GM21737 (cell line): ENCODE data around the gene ANKRD12.

ENCODE experiments used
- ATAC-seq: cut with Tn5 transposase; IDR thresholded peaks from one replicate; pipeline ENCODE4 v1.9.1; 2021; ENCODE audit warnings: mild to moderate bottlenecking, moderate library complexity; ENCODE audit not compliant: unreplicated experiment

Gene ANKRD12

DNA sequence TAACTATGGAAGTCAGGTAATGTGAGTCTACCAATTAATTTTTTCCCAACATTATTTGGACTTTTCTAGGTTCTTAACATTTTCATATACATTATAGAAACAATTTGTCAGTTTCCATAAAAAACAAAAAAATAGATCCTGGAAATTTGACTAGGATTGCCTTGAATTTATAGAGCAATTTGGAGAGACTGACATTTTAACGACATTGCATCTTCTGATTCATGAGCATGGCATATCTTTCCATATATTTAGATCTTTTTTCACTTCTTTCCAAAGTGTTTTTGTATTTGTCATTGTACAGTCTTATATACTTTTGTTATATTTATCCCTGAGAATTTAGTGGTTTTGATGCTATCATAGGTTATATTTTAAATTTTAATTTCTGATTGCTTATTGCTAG is 42.0 kb downstream of the ANKRD12 start:
- ATAC-seq: no peak

DNA sequence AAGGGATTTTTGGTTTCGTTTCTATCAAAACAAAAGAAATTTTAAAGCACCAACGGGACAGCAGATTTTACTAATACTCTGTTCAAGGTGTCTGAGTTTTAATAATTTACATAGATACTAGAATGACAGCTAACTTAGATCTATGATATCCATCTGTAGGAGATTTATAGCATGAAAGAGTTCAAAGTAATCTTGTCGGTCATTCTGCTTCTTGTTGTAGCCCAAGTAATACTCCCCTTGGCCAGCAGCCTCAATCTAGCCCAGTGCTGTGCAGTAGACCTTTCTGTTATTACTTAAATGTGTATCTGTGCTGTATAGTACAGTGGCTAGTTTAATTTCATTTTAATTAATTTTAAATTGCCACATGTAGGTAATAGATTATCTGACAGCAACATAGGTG is 44.7 kb downstream of the ANKRD12 start:
- no peak for ATAC-seq

DNA sequence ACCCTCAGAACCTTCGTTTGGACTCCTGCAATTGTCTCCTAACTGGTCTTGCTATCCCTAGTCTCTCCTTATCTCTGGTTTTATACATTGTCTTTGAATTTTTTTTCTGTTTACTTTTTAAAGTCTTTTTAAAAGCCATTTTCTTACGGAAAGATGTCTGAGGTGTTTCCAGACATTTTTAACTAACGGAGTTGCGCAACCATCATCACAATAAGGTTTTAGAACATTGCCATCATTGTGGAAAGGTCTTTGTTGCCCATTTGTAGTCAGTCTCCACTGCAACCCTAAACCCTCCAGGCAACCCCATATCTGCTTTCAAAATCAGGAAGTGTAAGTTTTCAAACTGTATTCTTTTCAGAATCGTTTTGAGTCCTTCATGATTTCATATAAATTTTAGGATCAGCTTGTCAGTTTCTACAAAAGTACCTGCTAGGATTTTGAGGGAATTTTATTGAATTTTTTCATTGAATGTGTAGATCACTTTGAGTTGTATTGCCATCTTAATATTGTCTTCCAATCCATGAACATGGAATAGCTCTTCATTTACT is 46.3 kb downstream of the ANKRD12 start:
- no peak for ATAC-seq

DNA sequence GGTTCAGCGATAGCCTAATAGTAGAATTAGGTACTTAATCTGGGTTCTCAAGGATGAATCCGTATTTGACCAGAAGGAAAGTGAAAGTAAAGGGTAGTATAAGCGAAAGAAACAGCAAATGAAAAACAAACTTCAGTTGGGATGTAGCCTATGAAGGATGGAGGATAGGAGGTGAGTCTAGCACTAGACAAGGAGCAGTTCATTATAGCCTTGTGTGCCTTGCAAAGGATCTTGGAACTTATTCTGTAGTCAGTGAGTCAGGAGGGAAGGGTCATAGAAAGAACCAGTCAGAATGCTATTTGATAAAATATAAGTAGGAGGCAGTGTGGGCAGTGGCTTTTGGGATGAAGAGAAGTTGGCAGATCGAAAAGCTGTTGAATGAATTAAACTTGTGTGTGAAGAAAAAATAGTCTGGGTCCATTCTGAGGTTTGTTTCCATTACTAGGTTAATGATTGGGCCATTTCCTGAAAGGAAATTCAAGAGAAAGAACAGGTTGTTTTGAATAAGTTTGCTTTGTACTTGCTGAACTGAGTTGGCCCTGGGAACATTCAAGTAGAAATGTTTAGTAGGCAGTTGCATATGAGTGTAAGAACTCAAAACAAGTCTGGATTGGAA is 48.5 kb downstream of the ANKRD12 start:
- no peak for ATAC-seq

DNA sequence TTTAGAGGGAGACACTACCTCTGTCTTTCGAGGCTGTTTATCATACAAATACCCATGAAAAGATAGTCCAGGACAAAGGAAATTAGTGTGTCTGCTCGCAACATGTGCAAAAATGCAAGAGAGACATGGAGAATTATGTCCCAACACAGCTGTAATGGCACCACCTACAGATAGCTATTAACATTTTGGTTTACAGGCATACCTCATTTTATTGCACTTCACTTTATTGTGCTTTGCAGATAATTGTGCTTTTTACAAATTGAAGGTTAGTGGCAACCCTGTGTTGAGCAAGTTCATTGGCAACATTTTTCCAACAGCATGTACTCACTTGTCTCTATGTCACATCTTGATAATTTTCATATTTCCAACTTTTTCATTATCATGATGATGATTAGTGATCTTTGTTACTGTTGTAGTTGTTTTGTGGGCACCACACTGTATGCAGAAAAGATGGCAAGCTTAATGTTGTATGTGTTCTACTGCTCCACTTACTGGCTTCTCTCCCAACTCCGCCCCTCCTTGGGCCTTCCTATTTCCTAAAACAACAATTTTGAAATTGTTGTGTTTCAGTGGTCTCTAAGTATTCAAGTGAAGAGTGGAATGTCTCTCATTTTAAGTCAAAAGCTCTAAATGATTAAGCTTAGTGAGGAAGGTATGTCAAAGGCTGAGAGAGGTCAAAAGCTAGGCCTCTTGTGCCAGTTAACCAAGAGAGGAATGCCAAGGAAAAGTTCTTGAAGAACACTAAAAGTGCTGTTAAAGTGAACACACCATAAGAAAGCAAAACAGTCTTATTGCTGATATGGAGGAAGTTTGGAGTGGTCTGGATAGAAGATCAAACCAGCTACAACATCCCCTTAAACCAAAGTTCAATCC is 52.0 kb downstream of the ANKRD12 start:
- no peak for ATAC-seq

DNA sequence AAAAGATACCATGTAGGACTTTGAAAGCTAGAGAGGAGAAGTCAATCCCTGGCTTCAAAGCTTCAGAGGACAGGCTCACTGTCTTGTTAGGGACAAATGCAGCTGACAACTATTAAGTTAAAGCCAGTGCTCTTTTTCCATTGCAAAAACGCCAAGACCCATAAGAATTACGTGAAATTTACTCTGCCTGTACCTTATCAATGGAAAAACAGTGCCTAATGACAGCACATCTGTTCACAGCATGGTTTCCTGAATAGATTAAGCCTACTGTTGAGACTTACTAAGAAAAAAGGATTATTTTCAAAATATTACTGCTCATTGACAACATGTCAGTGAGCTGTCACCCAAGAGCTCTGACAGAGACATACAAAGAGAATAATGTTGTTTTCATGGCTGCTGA is 52.9 kb downstream of the ANKRD12 start:
- ATAC-seq: no peak

DNA sequence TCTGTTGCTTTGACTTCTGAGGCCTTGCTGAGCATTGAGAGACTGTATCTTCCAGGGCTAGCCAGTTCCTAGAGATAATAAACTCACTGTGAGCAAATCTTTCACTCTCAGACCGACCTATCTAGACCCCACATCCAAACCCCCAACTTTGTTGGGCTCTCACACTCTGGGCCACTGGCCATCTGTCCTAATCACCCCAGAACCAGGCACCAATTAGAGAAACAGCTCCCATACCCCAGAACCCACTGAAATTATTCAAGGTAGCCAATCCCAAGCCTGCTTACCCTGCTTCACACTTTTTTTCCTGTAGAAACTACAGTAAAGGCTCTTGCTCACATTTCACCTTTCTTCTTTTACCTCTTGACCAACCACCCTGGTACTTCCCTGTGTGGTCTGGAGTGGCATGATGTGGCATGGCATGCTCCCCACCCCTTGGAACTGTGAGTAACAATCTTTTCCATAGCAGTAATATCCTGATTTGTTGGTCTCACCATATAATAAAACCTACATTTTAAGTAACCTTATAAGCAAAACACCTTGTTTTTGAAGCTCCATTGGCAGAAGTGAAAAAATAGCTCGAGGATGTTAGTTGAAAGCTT is 55.2 kb downstream of the ANKRD12 start:
- no peak for ATAC-seq

DNA sequence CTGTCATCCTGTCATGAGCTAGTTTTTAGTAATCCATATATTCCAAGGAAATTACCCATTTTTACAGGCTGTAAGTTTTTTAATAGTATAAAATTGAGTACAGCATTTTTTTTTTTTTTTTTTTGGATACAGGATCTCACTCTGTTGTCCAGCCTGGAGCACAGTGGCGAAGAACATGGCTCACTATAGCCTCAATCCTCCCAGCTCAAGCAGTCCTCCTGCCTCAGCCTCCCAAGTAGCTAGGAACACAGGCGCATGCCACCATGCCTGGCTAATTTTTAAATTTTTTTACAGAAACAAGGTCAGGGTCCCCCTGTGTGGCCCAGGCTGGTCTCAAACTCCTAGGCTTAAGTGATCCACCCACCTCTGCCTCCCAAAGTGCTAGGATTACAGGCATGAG is 56.5 kb downstream of the ANKRD12 start:
- no peak for ATAC-seq

DNA sequence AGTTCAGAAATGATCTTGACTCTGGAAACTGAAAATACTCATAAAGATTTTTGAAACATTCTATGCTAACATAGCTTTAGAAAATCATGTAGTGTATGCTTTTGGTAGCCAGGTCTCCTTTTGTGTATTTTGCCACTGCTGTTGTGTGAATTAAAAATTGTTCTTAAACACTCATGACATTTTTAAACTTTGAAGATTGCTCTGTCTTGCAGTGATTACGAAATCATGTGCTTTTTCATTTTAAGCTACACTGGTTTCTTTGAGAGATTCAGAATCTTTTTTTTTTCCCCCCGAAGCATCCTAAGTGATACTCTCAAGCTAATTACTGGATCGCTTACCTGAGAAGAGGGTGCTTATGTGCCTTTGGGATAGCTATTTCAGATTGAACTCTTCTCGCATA is 60.0 kb downstream of the ANKRD12 start:
- ATAC-seq: no peak

DNA sequence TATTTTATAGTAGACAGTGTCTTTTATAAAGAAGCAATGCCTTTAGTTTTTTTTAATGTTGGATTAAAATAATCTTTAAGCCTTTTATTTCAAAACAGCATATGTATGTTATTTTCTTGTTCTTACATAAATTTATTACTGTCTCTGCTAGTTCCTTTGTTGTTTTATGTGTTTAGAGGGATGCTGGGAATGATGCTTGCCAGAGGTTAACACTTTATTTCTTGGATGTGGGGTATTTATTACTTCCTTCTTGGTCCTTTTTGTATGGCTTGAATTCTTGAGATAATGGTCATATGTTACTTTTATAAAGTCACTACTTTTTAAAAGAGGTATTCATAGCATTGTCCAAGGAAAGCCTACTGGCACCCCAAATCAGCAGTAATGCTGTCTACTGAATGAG is 63.1 kb downstream of the ANKRD12 start:
- ATAC-seq: no peak

DNA sequence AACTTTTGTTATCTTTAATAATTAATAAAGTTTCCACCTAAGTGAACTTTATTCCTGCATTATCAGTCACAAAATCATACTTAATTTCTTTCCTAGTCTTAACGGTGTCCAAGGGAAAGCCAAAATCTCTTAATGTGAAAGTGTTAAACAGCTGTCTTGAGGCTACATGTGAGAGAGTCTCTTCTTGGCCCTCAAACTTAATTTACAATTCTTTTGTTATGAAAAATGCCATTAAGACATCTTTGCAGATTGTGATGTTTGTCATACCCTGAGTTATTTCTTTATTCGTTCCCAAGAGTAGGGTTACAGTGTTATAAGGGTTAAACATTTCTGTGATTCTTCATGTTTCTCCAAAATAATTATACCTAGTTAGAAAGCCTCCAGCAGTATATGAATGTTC is 64.6 kb downstream of the ANKRD12 start:
- no peak for ATAC-seq

DNA sequence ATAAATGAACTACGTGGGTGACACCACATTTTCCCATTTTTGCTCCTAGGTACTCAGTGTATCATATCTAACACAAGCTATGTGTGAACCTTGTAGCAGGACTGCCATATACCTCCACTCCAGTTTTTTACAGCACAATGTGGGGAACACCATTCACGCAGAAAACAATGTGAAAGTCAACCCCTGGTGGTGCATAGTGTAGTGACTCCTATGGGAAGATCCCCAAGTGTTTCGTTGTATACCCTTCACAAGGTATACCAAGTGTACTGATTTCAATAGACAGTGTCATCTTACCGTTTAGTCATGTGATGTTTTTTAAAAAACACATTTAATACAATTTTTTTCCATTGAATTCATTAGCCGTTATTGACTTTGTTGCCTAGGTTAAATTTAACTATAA is 68.1 kb downstream of the ANKRD12 start:
- no peak for ATAC-seq

DNA sequence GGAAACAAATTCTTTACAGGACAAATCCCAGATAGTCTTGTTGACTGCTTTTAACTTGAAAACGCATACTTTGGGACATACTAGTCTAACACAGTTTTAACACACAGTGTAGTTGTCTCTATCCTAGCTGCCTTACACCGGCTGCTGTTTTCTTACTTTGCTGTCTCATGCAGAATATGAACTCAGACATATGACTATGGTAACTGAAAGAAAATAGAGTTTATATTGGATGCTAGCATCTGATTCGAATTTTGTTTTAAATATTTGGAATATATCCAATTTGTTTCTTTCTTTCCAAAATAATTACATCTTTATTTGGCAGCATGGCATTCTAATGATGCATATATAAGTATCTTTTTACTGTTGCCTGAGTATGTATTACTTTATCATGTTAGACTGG is 69.8 kb downstream of the ANKRD12 start:
- no peak for ATAC-seq

DNA sequence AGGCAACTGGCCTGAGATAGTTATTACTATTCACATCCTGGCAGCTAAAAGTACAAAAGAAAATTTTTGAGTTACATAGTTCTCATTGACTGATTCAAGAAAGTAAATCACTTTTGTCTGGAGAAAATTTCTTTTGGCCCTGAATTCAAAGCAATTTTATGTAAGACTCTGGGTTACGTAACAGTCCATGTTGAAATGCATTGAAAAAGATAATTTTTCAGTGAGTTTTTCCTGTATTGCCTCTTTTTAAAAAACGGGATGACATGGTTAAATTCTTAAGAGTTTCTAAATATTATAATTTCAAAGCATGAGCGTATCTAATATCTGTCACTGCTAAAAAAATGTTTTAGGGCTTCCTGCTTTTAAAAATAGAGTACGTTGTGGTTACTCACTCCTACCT is 72.7 kb downstream of the ANKRD12 start:
- ATAC-seq: no peak

DNA sequence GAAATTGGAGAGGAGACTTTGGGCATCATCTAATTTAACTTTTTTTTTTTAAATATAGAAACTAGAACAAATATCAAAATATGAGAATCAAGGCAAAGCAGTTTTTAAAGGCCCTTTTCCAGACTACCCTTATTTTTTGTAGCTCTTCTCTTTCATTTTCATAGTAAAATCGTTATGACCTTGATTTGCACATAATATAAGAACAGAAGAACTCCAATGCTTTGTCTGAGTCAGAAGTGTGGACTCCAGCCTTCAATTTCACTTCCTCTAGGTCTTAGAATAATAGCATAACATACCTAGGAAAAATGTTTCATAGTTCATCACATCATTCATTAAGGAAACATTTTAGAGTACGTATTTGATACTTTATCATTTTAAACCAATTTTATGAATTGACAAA is 74.4 kb downstream of the ANKRD12 start:
- no peak for ATAC-seq

DNA sequence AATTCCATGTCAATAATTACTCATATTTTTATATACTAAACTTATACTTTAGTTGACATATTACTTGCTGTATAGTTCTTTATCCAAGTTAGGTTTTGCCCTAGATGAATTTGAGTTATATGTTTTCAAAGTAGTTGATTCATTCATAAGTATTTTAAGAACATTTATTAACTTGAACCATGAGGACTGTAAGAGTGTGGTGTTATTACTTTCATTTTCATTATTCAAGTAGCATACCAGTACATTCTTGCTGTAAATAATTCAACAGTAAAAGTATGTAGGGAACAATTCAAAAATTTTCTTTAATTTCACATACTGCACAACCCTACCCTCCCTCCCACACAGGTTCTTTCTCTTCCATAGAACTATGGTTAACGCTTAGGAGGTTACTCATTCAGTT is 75.4 kb downstream of the ANKRD12 start:
- no peak for ATAC-seq

DNA sequence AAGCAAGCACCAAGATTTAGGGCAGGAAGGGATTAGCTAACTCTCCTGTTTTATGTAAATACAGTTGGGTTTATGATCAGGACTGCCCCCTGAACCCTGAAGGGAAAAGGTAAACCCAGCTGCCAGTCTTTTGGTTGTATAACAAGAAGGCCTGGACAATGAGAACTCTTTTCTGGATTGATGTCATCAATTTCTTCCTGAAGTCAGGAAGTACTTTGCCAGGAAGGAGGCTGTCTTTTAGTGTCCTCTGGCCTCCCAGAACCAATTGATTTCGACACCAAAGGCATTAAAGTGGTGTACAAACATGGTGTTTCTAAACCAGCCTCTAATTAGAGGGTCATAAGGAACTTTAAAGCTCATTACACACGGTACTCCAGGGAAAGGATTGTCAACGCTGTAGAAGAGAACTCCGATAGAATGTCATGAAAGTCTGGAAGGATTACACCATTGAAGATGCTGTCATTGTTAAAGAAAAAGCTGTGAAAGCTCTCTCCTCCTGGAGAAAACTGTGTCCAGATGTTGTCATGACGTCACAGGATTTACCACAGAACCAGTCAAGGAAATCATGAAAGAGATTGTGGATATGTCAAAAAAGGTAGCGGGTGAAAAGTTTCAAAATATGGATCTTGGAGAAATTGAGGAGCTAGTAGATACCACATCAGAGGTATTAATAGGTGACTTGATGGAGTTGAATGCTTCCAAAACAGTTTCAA is 78.8 kb downstream of the ANKRD12 start:
- no peak for ATAC-seq

DNA sequence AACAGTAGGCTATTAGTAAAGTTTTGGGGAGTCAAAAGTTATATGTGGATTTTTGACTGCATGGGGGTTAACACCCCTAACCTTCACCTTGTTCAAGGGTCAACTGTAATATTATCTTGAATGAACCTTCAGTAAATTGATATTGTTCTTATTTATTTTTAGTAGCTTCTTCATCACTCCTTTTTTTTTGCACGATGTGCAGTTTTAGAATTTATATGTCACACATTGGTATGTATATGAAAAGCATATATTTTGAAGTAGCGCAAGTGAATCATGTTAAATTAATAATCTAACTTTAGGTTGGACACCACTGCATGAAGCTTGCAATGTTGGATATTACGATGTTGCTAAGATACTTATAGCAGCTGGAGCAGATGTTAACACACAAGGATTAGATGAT is 79.9 kb downstream of the ANKRD12 start:
- ATAC-seq: no peak

DNA sequence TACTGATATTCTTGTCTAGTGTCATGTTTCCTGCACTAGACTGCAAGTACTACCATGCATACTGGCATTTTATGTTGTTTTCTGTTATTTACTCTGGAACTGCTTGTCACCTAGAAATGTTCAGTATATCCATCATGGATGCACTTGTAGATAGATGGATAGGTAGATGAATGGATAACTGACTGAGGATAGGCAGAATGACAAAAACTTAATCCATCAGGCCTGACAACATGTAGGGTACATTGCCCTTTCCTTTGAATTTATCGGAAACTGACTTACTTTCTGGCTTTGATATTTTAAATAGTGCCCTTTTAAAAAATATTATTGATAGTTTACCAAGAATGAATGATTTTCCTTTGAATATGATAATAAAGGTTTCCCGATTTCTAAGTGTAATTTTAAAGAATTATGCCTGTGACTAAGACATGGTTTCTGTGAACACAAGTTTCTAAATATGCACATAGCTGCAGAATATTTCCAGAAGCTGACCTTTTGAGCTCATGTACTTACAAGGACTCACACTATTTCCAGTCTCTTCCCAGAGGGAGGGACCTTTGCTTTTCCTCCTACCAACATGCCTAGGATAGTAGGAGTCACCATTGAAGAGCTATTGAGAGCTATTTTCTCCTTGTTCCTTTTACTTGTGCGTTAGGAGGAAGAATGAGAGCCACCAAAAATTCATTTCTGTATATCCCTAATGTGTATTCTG is 81.3 kb downstream of the ANKRD12 start:
- ATAC-seq: no peak

DNA sequence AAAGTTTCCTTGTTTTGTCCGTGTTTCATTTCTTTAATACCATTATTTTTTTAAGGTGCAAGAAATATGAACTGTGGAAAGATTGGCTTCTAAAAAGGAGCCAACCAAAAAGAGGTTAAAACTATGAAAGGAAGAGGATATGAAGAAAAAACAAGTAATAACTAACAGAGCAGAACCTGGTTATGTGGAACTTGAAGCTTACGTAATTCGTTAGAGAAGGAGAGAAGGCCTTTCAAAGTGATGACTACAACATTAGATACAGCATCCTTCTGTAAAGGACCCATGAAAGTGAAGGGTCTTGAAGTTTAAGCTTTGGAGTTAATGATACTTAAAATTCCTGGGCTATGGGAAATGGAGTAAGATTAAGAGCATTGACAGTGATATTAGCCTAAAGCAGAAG is 84.5 kb downstream of the ANKRD12 start:
- ATAC-seq: no peak

DNA sequence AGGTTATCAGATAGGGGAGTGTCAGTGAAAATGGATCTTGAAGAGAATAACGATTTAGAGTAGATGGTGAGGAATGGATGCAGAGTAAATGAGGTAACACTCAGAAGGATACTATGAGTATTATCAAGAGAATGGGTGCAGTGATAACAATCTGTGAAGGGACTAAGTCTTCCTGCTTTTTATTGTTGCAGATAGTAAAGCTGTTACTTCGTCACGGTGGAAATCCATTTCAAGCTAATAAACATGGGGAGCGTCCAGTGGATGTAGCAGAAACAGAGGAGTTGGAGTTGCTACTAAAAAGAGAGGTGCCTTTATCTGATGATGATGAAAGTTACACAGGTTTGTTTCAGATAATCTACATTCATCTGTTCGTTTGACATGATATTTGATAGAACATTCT is 85.1 kb downstream of the ANKRD12 start:
- no peak for ATAC-seq
